IMR-90 (cell line): ENCODE measurements around the gene NAIF1. TPM values are rescaled to one million over a fixed set of nuclear protein-coding genes. Genes with fewer than 3 reads are reported as not detected.

ENCODE experiments used
- polyA plus RNA-seq, 3 experiments: library from polyadenylated mRNA; depleted of rRNA; stranded (reverse); fragments of >200 nt; gene quantifications; 2 replicates each; pipeline ENCODE4 v1.2.3, GENCODE V29; 2012; ENCODE audit warnings: low replicate concordance in 1 of 3
- total RNA-seq: library from RNA; depleted of rRNA; stranded (reverse); fragments of >200 nt; gene quantifications from 2 replicates; pipeline ENCODE4 v1.2.3, GENCODE V29; 2012; rRNA removed

The NAIF1 gene
- total and polyA plus RNA-seq, 2 of the 4 experiments (the other 2 are of a cell fraction): 9.7 to 10.1 TPM

Other genes with a start within 250 kb of the NAIF1 start
- 3.6 and 4.2 TPM in 2 replicates for gene ENG, start 212.7 kb downstream of the NAIF1 start, total RNA-seq
- 73.9 and 83.3 TPM in 2 replicates for gene ENG, start 212.7 kb downstream of the NAIF1 start, polyA plus RNA-seq (2012; rRNA removed)
- gene AK1, start 189.6 kb downstream of the NAIF1 start, total RNA-seq: 44.8 and 51.4 TPM in 2 replicates
- gene AK1, start 189.6 kb downstream of the NAIF1 start, polyA plus RNA-seq (2012; rRNA removed): 119 and 126 TPM in 2 replicates
- 35.3 and 35.7 TPM in 2 replicates for gene ST6GALNAC6, start 167.7 kb downstream of the NAIF1 start, total RNA-seq
- 47.6 and 48.6 TPM in 2 replicates for gene ST6GALNAC6, start 167.7 kb downstream of the NAIF1 start, polyA plus RNA-seq (2012; rRNA removed)
- 11.9 and 12.5 TPM in 2 replicates for gene ST6GALNAC4, start 150.3 kb downstream of the NAIF1 start, total RNA-seq
- 32.9 and 42.2 TPM in 2 replicates for gene ST6GALNAC4, start 150.3 kb downstream of the NAIF1 start, polyA plus RNA-seq (2012; rRNA removed)
- gene PIP5KL1, start 136.5 kb downstream of the NAIF1 start, total RNA-seq: 0.28 and 0.36 TPM in 2 replicates
- gene PIP5KL1, start 136.5 kb downstream of the NAIF1 start, polyA plus RNA-seq (2012; rRNA removed): 2.7 and 3.6 TPM in 2 replicates
- gene DPM2, start 129.5 kb downstream of the NAIF1 start, total RNA-seq: 10.8 TPM in 2 replicates
- 60.6 and 60.9 TPM in 2 replicates for gene DPM2, start 129.5 kb downstream of the NAIF1 start, polyA plus RNA-seq (2012; rRNA removed)
- gene EEIG1, start 86.3 kb downstream of the NAIF1 start, total RNA-seq: 1.1 TPM in 2 replicates
- 17.5 and 23.2 TPM in 2 replicates for gene EEIG1, start 86.3 kb downstream of the NAIF1 start, polyA plus RNA-seq (2012; rRNA removed)
- gene SLC25A25, start 912 bp upstream of the NAIF1 start, total RNA-seq: 17.9 and 20.3 TPM in 2 replicates
- gene SLC25A25, start 912 bp upstream of the NAIF1 start, polyA plus RNA-seq (2012; rRNA removed): 14.0 and 19.1 TPM in 2 replicates
- 90.3 and 107 TPM in 2 replicates for gene PTGES2, start 60.4 kb upstream of the NAIF1 start, total RNA-seq
- gene PTGES2, start 60.4 kb upstream of the NAIF1 start, polyA plus RNA-seq (2012; rRNA removed): 99.2 and 100 TPM in 2 replicates
- gene LCN2, start 82.1 kb upstream of the NAIF1 start, total RNA-seq: not detected in 2 replicates
- not detected in 2 replicates for gene LCN2, start 82.1 kb upstream of the NAIF1 start, polyA plus RNA-seq (2012; rRNA removed)
- gene BBLN, start 92.9 kb upstream of the NAIF1 start, total RNA-seq: 25.1 and 27.5 TPM in 2 replicates
- gene BBLN, start 92.9 kb upstream of the NAIF1 start, polyA plus RNA-seq (2012; rRNA removed): 103 and 146 TPM in 2 replicates
- 13.8 and 20.6 TPM in 2 replicates for gene CIZ1, start 124.3 kb upstream of the NAIF1 start, total RNA-seq
- 51.9 and 54.4 TPM in 2 replicates for gene CIZ1, start 124.3 kb upstream of the NAIF1 start, polyA plus RNA-seq (2012; rRNA removed)
- gene DNM1, start 136.1 kb upstream of the NAIF1 start, total RNA-seq: 11.4 and 13.6 TPM in 2 replicates
- gene DNM1, start 136.1 kb upstream of the NAIF1 start, polyA plus RNA-seq (2012; rRNA removed): 17.7 and 19.3 TPM in 2 replicates
- gene GOLGA2, start 208.7 kb upstream of the NAIF1 start, total RNA-seq: 118 TPM in 2 replicates
- gene GOLGA2, start 208.7 kb upstream of the NAIF1 start, polyA plus RNA-seq (2012; rRNA removed): 124 and 146 TPM in 2 replicates
- 37.5 and 38.9 TPM in 2 replicates for gene SWI5, start 209.0 kb upstream of the NAIF1 start, total RNA-seq
- gene SWI5, start 209.0 kb upstream of the NAIF1 start, polyA plus RNA-seq (2012; rRNA removed): 93.5 and 99.7 TPM in 2 replicates